DMS 273 (cell line): ENCODE data around the gene SLC47A2.

Experiments
- DNase-seq: peaks from one replicate; lab custom pipeline; 2025; ENCODE audit not compliant: unreplicated experiment; lab: John Stamatoyannopoulos, UW

Gene SLC47A2

DNA sequence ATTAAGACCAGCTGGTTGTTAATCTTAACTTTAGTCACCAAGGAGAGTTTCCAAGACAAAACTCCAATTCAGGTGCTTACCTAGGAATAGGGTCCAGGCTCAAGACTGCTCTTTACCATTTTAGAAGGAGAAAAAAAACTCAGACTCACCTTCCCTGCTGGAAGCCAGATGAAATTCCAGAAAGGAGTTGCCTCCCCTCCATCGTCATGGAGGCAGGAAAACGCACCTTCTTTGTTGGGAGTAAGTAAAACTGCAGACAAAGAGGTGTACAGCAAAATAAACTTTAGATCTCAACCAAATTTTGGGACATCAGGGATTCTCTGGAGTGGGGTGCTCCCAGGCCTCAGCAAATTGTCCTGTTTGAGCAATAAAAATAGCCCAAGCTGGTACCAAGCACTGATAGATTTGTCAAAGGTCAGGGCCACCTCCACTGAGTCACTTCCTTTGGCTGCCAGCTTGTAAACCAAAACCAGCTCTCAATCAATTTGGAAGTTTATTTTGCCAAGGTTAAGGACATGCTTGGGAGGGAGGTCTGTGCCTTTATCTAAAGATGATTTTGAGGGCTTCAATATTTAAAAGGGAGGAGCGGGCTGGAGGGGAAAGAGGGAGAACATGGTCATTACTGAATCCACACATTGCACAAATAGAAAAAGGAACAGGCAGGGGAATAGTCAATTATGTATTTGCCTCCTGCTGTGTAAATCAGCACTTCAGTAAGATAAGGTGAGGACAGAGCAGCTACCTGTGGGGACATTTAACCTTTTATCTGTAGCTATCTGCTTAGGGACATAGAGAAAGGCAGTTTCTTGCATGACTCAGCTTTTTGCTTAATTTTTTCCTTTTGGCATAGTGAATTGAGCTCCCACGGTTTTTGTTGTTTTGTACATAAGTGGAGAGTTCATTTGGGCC is 69.3 kb downstream of the SLC47A2 start:
- DNase-seq: no peak

DNA sequence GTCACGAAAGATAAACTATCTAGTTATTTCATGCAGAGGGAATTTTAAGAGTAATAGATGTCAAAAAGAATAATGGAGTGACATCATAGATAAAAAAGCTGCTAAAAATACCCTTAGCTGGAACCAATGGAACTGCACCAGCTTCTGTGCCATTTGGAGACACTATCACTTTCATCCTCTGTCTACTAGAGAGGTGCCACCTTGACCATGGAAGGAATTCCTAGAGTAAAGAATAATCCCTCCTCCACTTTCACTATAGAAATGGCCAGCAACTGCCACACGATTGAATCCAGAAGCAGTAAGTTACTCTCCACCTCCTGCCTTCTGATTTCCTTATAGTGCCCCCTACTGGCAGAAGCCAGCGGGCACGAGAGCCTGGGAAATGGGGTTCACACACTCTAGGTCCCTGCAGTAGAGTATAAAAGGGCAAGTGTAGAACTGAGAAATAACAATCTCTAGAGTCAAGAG is 70.6 kb downstream of the SLC47A2 start:
- DNase-seq: peak; percentile 61

DNA sequence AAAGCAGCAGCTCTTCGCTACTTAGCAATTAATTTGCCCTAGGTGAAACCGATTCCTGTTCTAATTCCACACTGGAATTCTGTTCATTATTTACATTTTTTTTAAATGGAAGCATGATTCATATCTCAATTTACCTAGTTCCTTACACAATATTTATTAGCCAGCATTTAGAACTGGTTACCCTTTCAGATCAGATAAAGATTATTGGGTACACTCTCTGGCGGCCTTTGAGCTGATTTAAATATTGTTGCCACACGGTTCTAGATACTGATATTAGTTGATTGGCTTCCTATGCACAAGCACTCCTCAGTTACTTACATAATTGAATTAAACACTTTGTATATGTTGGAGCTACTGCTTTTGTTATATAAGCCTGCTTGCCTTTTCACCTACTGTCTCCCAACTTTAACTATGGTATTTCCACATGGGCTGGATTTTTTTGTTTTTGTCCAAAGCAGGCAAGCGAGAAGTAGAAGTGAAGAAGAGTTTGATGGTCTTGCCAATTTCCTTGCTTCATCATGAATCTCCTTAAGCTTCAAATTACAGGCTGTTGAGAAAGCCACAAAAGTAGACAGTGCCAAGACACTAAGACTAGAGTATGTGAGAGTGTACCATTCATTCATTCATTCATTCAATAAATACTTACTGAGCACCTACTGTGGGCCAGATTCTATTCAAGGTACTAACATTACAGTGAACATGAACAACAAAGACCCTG is 71.7 kb downstream of the SLC47A2 start:
- DNase-seq: no peak

DNA sequence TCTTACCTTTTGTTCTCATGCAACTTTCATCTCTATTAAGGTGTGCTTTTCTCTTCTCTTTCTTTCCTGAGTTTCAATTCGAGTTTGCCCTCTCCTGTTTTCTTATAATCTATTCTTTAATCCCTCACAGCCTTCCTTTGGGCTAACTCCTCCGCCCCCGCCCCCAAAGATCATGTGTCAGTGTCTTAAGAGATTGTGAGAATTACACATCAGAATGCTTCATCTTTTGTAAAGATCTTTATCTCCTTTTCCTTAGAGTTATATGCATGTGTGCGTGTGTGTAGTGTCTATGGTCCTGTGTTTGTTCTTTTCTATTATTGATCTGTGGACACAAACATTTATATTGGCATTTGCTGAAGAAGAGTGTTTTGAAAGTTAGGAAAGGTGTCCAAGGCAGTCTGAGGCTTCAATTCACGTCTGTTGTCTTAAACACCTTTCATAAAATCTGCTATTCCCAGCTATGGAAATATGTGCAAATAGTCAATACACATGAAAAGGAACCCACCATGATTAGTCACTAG is 74.0 kb downstream of the SLC47A2 start:
- DNase-seq: no peak

DNA sequence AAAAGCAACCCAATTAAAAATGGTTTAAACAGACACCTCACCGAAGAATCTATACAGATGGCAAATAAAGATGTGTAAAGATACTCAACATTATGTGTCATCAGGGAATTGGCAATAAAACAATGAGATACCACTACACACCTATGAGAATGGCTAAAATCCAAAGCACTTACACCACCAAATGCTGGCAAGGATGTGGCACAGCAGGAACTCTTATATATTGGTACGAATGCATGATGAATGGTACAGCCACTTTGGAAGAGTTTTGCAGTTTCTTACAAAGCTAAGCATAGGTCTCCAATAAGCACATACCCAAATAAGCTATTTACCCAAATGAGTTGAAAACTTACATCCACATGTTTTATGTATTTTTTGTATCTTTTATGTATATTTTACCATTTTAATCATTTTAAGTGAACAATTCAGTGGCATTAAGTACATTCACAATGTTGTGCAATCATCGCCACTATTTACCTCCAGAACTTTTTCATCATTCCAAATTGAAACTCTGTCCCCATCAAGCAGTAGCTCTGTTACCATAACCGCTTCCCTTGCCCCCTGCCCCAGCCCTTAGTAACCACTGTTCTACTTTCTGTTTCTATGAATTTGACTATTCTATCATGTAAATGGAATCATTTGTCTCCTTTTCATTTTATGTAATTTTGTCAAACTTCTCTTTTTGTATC is 74.6 kb downstream of the SLC47A2 start:
- no peak for DNase-seq

DNA sequence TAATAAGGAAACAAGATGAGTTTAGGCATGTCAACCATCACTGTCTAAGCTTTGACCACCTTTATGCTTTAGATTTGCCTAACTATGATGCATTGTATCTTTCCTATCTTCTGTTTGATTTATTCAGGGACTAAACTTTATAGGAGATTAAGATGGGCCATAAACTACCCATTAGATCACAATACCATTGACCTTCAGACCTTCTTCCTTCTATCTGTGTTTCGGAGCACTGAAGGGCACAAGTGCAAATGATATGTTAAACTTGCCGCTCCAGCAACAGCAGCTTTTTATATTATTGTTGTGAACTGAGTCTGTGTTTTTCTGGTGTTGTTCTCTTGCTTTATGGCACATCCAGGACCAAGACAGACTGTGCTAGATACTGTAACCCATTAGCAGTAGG is 84.5 kb downstream of the SLC47A2 start:
- no peak for DNase-seq

DNA sequence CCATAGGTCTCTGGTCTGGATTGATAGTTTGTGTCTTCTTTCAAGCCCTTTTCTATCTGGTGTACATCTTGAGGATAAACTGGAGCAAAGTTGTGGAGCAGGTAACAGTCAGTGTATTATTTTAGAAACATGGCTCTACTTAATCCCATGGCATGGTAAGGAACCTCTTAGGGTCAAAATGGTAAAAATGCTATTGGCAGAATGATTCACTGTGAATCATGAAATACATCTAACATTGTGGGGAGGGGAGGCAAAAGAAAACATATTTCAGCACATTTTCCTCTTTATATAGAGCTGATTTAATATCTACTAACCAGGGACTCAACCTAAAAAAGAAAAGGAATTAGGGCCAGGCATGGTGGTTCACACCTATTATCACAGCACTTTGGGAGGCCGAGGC is 85.7 kb downstream of the SLC47A2 start:
- DNase-seq: no peak

DNA sequence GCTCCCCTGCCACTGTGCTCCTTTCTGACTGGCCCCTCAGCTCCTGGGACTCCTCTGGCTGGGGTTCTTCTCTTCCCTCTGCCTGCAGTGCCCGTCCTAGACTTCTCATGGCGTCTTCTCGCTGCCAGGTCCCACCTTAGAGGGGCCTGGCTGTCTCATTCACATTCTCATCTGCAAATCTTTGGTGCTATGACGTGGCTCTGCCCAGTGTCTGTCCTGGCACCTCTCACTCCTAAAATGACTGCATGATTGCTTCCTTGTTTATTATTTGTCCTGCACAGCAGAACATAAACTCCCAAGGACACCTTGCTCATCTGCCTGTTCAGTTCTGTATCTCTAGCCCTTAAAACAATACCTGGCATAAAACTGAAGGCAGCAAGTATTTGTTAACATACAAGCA is 86.3 kb downstream of the SLC47A2 start:
- DNase-seq: no peak

DNA sequence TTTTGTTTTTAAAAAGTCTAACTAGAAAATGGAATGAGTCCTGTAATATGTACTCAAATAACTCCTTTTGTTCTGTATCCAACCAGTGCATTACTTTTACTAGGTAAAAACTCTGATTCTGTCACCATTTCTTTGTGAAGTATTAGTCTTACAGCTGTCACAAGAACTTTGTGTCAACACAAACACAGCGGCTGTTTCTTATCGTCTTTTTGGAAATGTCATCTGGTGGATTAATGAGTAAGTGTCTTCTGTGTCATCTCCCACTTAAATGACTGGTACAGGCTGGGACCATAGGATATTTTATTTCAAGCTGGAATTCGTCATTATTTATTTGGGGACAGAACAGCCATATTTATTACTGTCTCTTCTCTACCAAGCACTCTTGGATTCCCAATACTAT is 86.9 kb downstream of the SLC47A2 start:
- no peak for DNase-seq
